Psoas muscle (tissue), 8 donors: ENCODE results near the gene SRGAP3. TPM values are rescaled to one million over a fixed set of nuclear protein-coding genes. Genes with fewer than 3 reads are reported as not detected.

Experiments used
- ATAC-seq, 4 donors: fragments of 200-7000 bp; cut with Tn5 transposase; one replicate each; pipeline ENCODE4 v1.9.1; 2020; ENCODE audit warnings: moderate library complexity in 3 of 4, mild to moderate bottlenecking in 2 of 4
- DNase-seq, 2 donors: peaks; one replicate each; pipeline ENCODE4 v3.0.0-alpha.2; 2020
- H3K27ac ChIP-seq: fragments of 200-600 bp; one replicate; pipeline ENCODE4 v1.8.0; 2022
- H3K27me3 ChIP-seq, 3 donors: fragments of 200-600 bp in 1 of 3; one replicate each; pipeline versions ENCODE4 v1.6.1 to v1.8.0; 2013 to 2022; ENCODE audit warnings: low read length in 2 of 3, mild to moderate bottlenecking in 2 of 3, moderate library complexity in 1 of 3; ENCODE audit not compliant: insufficient read depth in 3 of 3
- H3K36me3 ChIP-seq, 2 donors: fragments of 200-600 bp in 1 of 2; one replicate each; pipeline versions ENCODE4 v1.6.1 to v1.8.0; 2013 to 2022; ENCODE audit warnings: low read depth in 1 of 2, mild to moderate bottlenecking in 1 of 2, moderate library complexity in 1 of 2; ENCODE audit not compliant: insufficient read depth in 1 of 2
- H3K4me1 ChIP-seq: fragments of 200-600 bp; one replicate; pipeline ENCODE4 v1.8.0; 2022
- H3K4me3 ChIP-seq: fragments of 200-600 bp; one replicate; pipeline ENCODE4 v1.8.0; 2022; ENCODE audit warnings: mild to moderate bottlenecking
- H3K9me3 ChIP-seq: fragments of 200-600 bp; one replicate; pipeline ENCODE4 v1.8.0; 2022
- CTCF ChIP-seq: fragments of 200-600 bp; IDR thresholded peaks from one replicate; pipeline ENCODE4 v1.8.0; 2022; ENCODE audit warnings: antibody characterized with exemption
- WGBS, 3 donors: extraction: QIAGEN DNeasy Blood & Tissue Kit; methylation state at CpG; one replicate each; pipeline versions ENCODE4 v1.1.6 to v1.1.7; 2013; 5-methylcytosine and 5-hydroxymethylcytosine counted together
- intact Hi-C, 2 donors: fragments of 100-400 bp; cut with DNase I; formaldehyde crosslinking; loops; one replicate each; pipeline versions ENCODE4 v1.11.0 to v1.14.2; 2022
- polyA plus RNA-seq, 3 donors: library from polyadenylated mRNA; stranded (reverse); fragments of 200-250 nt; gene quantifications; one replicate each; pipeline ENCODE4 v1.2.3, GENCODE V29; 2013
- total RNA-seq, 4 donors: library from RNA; stranded (reverse); fragmentation: NEBNext Ultra II Directional in 2 of 4; extraction: Animal tissue kit (Norgen Biotek cat#: 25700) in 2 of 4; gene quantifications; one replicate each; pipeline versions ENCODE4 v1.2.1 to v1.2.4, GENCODE V29; 2021 to 2023
- donor health status: healthy with polysubstance abuse.
- donor health status: DM: no; HTN: no; CAD: no; lungs with moderate emphysema.
- donor health status: Bipolar disorder and iron deficiency.
- donor health status: healthy.
- donor health status: DM: yes; HTN: yes; CAD: no.
- donor health status: DM: no; HTN: no; CAD: no.
- donor health status: DM: no; HTN: no; CAD: no.
- donor health status: DM: yes; HTN: yes; CAD: no.

SRGAP3 gene
- total and polyA plus RNA-seq, 7 donors = 0.77 to 7.6 (median 1.9) TPM

- TF ChIP-seq CTCF = peak; percentile 31
- no peaks in the 10 kb centered on the region for H3K9me3 ChIP-seq
- H3K36me3 ChIP-seq = no peaks in the 10 kb centered on the region
- H3K4me3 ChIP-seq = no peak overlapping the region
- peak overlapping the region; percentile 82 for H3K27ac ChIP-seq
- DNase-seq (peak; percentile 71 to 91), ATAC-seq (peak; percentile 90 to 95 (median 94))
- H3K4me1 ChIP-seq = peaks cover 37% of the 10 kb centered on the region
- WGBS, 3 donors = 37 to 44% (median 41%) methylated on average over 10 of the region's 10 CpGs
- peaks cover 0 to 2% (median 0%) of the 10 kb centered on the region in 3 donors for H3K27me3 ChIP-seq
- intact Hi-C loops = loop anchor here in 1 of 2 donors (5.0 kb wide), 1 partner anchor 99 kb away; no protein-coding TSS in a partner anchor
These were observed 1.8 kb upstream of the SRGAP3 start for GRCh38 chr3:9251055-9251786.

GRCh38 chr3:9250236-9250635, 790 bp upstream of the SRGAP3 start:
- no peak for ATAC-seq
- Histone ChIP-seq H3K9me3 (no peaks in the 10 kb centered on the region), H3K27ac (peak overlapping the region; percentile 82), H3K27me3 (peaks cover 0 to 2% (median 0%) of the 10 kb centered on the region in 3 donors), H3K4me3 (peak overlapping the region; percentile 64), H3K4me1 (peaks cover 37% of the 10 kb centered on the region), H3K36me3 (no peaks in the 10 kb centered on the region)
- intact Hi-C loops = loop anchor here in 1 of 2 donors (5.0 kb wide), 1 partner anchor 98 kb away; no protein-coding TSS in a partner anchor
- TF ChIP-seq CTCF = peak; percentile 10
- WGBS, 3 donors = 31 to 55% (median 44%) methylated on average over 4 of the region's 4 CpGs
- DNase-seq = no peak

- Histone ChIP-seq H3K36me3 (no peaks in the 10 kb centered on the region), H3K4me1 (peaks cover 37% of the 10 kb centered on the region), H3K27ac (peak overlapping the region; percentile 82), H3K9me3 (no peaks in the 10 kb centered on the region), H3K4me3 (peak overlapping the region; percentile 64), H3K27me3 (no peaks in the 10 kb centered on the region)
- no peak for TF ChIP-seq CTCF
- DNase-seq = no peak
- 7 to 11% (median 9%) methylated on average over 13 of the region's 13 CpGs for WGBS, 3 donors
- peak in 1 of 4 donors; percentile 21 for ATAC-seq
- intact Hi-C loops = loop anchor here in 1 of 2 donors (5.0 kb wide), 1 partner anchor 106 kb away; no protein-coding TSS in a partner anchor
These were observed 749 bp downstream of the SRGAP3 start for GRCh38 chr3:9248522-9249271.

GRCh38 chr3:9247941-9248521, 1.4 kb downstream of the SRGAP3 start:
- WGBS, 3 donors = 12 to 31% (median 18%) methylated on average over 19 of the region's 19 CpGs
- no peaks in the 10 kb centered on the region for H3K36me3 ChIP-seq
- TF ChIP-seq CTCF = no peak
- H3K4me1 ChIP-seq = peaks cover 37% of the 10 kb centered on the region
- DNase-seq (no peak), ATAC-seq (peak in 1 of 4 donors; percentile 11)
- H3K4me3 ChIP-seq = peak overlapping the region; percentile 64
- H3K27ac ChIP-seq = peak overlapping the region; percentile 28
- intact Hi-C loops = loop anchor here in 1 of 2 donors (5.0 kb wide), 1 partner anchor 106 kb away; no protein-coding TSS in a partner anchor
- no peaks in the 10 kb centered on the region for H3K27me3 ChIP-seq
- no peaks in the 10 kb centered on the region for H3K9me3 ChIP-seq
